Ramos (cell line): ENCODE data around the gene AFF2.

Experiments used
- in situ Hi-C: fragments of 300-500 bp; cut with MboI; formaldehyde crosslinking; loops from one replicate; pipeline ENCODE4 v1.14.3; 2022; ENCODE audit warnings: low sequenced_read_pairs; ENCODE audit not compliant: unreplicated experiment

Gene AFF2

GRCh38 chrX:148500423-148501385, at the start of gene AFF2:
AFF2 (plus strand) TSS chrX:148500617; CDS start chrX:148501098, 481 bp downstream.
- in situ Hi-C loops = no loop called here

GRCh38 chrX:148457279-148457678, 43.1 kb upstream of the AFF2 start:
- in situ Hi-C loops = no loop called here

- in situ Hi-C loops = no loop called here
Measured at GRCh38 chrX:148459343-148459742, 41.1 kb upstream of the AFF2 start.

- in situ Hi-C loops = no loop called here
Measured at GRCh38 chrX:148466292-148466691, 34.1 kb upstream of the AFF2 start.

GRCh38 chrX:148470324-148470723, 30.1 kb upstream of the AFF2 start:
- in situ Hi-C loops = no loop called here

- in situ Hi-C loops = no loop called here
Measured at GRCh38 chrX:148474030-148474429, 26.4 kb upstream of the AFF2 start.

GRCh38 chrX:148492057-148492456, 8.4 kb upstream of the AFF2 start:
- in situ Hi-C loops = no loop called here

GRCh38 chrX:148495176-148495575, 5.2 kb upstream of the AFF2 start:
- in situ Hi-C loops = no loop called here

GRCh38 chrX:148498067-148498466, 2.4 kb upstream of the AFF2 start:
- in situ Hi-C loops = no loop called here

- in situ Hi-C loops = no loop called here
Measured at GRCh38 chrX:148499638-148500422, 587 bp upstream of the AFF2 start.

GRCh38 chrX:148501386-148502066, 1.1 kb downstream of the AFF2 start:
- in situ Hi-C loops = no loop called here

- in situ Hi-C loops = no loop called here
Measured at GRCh38 chrX:148504506-148504905, 4.1 kb downstream of the AFF2 start.

- in situ Hi-C loops = no loop called here
Measured at GRCh38 chrX:148507418-148507817, 7.0 kb downstream of the AFF2 start.

- in situ Hi-C loops = no loop called here
Measured at GRCh38 chrX:148512453-148512852, 12.0 kb downstream of the AFF2 start.

GRCh38 chrX:148513661-148514060, 13.2 kb downstream of the AFF2 start:
- in situ Hi-C loops = no loop called here

GRCh38 chrX:148517176-148517575, 16.8 kb downstream of the AFF2 start:
- in situ Hi-C loops = no loop called here

- in situ Hi-C loops = no loop called here
Measured at GRCh38 chrX:148522006-148522405, 21.6 kb downstream of the AFF2 start.

GRCh38 chrX:148523303-148524080, 23.1 kb downstream of the AFF2 start:
- in situ Hi-C loops = no loop called here

GRCh38 chrX:148530464-148531077, 30.2 kb downstream of the AFF2 start:
- in situ Hi-C loops = no loop called here
